Measurements from ENCODE around the gene F11R.
"Not testable (repeated sequence)": the region's sequence is repeated elsewhere in the genome, so short reads cannot be mapped to it uniquely, and the experiment has no call there.

The F11R gene

DNA sequence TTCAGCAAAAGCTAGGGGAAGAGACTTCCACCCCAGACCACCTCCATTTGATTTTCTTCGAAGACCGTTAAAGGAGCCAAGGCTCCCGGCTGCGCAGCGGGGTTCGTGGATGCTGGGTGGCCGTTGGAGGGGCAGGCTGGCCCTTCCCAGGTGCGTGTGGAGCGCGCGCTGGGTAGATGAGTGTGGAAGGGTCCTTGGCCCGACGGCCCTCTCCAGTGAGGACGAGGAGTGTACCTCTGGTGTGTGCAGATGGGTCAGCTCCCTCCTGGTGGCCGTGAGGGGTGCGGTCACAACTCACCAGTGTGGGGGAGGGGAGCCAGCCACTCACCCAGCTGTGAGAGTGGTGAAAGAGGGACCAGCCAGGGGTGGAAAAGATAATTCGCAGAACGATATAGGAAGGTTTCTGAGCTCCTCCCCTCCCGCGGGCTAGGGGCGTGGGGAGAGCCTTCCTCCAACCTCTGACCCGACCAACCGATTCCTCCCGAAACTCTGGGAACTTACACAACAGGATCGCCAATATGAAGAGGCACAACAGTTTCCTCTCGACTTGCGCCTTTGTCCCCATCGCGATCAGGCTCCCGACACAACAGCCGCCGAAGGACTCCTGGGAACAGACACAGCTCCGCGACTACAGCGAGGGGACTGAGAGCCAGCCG lies at the start of gene F11R:
Gene F11R, minus strand, starts transcription at position 644 of the 656 bp plus-strand sequence. Its CDS starts 79 bp downstream, at position 565.
- DNase-seq, result peak; percentile 78

DNA sequence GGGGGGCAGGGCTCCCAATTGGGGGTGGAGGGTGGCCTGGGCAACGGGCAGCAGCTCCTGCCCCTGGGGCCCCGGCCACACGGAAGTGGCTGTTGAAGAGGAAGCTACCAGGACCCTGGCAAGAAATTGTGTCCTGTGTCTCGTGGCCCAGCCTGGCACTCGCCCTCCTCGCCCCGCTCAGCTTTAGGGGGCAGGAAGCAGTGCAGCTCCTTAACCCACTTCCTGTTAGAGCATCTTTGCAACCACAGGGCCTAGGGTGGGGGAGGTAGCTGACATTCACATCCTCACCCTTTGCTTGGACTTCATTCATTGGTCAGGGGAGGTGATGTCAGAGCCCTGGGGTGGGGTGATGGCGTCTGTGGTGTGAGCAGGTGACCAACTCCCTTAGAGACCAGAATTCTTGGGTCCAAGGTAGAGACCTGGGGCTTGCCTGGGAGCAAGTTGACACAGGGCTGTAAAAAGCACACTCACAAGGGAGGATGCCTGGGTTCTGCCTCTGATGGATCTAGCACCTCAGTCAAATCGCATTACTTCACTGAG lies 48.8 kb upstream of the F11R start, which contains the start of gene ARHGAP30:
Gene ARHGAP30, minus strand, starts transcription at position 161 of the 540 bp plus-strand sequence. CDS start 267 bp downstream, outside the sequence.
- no peak for DNase-seq

DNA sequence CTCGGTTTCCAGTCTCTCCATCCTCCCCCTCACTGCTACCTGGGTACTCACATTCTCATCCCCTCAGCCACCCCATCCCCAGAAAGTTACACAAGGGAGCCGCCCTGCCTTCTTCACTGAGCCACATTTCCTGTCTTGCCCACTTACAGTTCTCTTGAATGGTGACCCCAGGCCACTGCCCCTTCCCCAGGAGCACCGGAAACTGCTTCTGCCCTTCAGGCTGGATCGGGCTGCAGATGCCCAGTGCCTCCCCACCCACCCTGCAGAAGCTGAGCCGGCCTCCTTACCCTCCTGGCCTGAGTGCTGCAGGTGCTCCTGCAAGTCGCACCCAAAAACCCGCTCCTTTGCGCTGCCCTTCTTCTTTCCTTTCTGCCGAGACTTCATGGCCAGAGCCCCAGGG lies 48.3 kb upstream of the F11R start:
- no peak for DNase-seq

DNA sequence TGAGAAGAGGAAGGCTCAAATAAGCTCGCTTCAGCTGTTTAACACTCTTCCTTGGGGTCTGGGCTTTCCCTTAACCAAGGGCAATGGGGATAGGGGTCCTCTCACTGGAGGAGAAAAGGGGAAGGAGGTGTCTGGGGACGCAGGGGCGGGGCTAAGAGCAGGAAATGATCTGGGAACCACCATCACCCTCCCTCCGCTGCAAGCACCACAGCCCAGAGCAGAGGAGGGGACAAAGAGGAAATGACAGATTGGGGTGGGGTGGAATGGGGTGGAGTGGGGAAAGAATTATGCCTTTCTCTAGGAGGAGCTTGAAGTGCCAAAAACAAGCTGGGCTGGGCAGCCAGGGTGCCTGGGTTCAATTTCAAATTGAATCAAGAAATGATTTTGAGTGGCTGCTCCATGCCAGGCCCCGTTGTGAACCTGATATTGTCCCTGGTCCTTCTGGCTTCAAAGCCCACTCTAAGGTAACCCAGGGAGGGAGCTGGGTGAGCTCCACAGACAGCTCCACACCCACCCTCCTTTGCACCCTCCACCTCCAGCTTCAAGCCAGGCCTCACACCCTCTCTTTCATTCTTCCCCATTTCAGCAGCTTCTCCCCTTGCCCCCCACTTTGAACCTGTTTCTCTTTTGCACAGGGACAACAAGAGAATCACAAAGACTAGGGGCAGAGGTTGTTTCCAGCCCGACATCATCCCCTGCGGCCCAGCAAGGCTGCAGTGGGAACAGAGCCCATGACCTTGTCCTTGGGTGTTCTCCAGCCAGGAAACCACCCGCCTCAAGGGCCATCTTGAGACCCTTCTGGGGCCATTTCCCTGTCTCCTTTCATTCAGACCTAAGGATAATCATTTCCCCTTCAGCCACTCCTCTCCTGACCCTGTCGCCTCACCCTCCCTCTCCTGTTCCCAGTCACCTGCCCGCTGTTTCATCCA lies 47.6 kb upstream of the F11R start:
- DNase-seq, result no peak

DNA sequence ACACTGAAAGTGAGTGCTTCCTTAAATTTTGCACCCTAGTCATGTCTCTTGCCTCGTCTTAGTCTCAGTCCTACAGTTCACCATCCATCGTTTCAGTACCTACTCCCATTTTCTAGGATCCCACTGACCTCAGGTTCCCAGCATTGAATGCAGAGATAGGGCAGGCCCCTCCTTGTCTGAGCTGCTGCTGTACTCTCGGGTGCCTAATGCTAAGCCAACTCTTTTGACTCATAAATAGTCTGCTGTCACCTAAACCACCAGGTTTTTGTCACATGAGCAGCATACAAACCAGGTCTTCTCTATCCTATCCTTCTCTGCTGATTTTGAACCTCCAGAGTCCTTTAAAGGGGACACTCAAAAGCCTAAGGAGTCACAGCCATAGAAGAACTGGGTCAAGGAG lies 45.7 kb upstream of the F11R start:
- DNase-seq, result no peak

- DNase-seq, result not testable (repeated sequence)
These were observed 44.7 kb upstream of the F11R start for GRCh38 chr1:161065681-161066080.

DNA sequence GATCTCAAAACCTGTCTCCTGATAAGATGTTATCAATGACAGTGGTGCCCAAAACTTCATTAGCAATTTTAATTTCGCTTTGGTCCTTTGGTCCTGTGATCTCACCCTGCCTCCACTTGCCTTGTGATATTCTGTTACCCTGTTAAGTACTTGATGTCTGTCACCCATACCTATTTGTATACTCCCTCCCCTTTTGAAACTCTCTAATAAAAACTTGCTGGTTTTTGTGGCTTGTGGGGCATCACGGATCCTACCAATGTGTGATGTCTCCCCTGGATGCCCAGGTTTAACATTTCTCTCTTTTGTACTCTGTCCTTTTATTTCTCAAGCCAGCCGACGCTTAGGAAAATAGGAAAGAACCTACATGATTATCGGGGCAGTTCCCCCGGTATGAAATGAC lies 43.0 kb upstream of the F11R start:
- not testable (repeated sequence) for DNase-seq

GRCh38 chr1:161061419-161061818 lies 40.5 kb upstream of the F11R start:
- no peak for DNase-seq

GRCh38 chr1:161059293-161059692 lies 38.3 kb upstream of the F11R start:
- DNase-seq, result no peak

DNA sequence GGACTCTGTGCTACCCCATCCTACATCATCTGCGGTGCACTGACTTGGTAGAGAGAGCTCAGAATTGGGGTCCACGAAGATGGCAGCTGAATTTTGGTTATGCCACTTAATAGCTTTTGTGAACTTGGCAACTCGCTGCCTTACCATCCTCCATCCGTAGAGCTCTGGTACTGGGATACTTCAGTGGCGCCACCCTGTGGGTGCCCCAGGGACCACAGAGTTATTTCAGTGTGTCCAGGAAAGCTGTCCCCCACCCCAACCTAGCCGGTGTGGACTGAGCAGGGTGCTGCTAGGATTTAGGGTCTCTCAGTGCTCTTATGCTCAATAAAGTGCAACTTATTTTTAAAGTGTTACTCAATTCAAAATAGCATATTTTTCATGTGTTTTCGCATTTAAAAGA lies 33.9 kb upstream of the F11R start:
- DNase-seq, result no peak

- DNase-seq, result no peak
These were observed 33.3 kb upstream of the F11R start for GRCh38 chr1:161054232-161054631.

DNA sequence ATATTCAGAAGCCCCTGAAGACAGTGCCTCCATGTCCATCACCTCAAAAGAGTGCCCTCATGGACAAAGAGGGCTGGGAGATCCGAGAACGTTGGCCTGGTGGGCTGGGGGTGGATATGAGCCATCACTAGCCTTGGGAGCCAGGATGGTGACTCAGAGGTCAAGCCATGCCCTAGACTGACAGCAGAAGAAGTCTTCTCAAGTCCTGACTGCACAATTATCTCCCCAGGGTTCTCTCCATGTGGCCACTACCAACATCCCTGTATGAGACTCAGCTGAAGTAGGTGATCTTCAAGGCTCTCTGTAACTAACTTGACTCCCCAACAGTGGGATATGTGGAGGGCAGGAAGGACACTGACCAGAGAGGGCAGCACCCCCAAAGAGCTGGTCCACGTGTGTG lies 31.9 kb upstream of the F11R start:
- DNase-seq, result no peak

- DNase-seq, result no peak
These were observed 30.3 kb upstream of the F11R start for GRCh38 chr1:161051219-161051618.

- no peak for DNase-seq
These were observed 28.2 kb upstream of the F11R start for GRCh38 chr1:161048949-161049722.

DNA sequence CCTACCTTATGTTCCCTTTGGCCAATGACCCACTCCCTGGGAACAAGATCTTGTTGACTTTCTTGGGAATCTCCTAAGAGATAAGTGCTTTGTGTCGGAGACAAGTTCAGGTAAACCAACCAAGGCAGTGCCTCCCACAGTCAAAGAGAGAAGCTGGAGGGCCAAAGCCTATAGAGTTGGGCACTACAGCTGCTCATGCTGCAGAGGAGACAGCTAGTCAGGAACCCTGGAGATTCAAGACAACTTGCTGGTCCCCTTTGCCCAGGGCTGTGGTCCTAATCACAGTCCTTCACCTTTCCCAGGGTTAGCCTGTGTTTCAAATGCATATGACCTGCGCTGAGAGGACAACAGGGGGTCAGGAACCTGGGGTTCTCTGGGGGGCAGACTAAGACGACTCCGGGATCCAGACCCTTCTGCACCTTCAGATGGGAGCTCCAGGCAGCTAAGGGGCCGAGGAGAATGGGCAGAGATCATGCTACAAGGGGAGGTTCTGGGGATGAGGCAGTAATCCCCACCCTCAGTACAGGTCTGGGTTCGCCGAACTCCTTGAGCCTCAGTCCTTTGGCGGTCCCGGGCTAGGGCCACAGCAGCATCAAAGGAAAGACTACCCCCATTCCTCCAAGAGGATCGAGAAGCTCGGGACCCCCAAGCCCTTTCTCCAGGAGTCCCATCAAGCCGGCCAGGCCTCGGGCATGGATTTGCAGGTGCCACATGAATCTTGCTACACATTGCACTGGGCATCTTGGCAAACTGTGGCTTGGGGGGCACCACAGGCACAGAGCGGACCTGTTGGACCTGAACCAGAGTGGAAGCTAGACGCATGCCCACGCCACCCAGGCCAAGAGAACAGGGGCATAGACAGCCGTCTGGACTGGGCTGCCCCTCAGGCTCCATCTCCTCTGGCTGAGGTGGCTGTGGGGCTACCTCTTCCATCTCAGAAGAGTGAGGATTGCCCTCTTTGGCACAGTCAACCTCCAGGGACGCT lies 26.8 kb upstream of the F11R start:
- no peak for DNase-seq

DNA sequence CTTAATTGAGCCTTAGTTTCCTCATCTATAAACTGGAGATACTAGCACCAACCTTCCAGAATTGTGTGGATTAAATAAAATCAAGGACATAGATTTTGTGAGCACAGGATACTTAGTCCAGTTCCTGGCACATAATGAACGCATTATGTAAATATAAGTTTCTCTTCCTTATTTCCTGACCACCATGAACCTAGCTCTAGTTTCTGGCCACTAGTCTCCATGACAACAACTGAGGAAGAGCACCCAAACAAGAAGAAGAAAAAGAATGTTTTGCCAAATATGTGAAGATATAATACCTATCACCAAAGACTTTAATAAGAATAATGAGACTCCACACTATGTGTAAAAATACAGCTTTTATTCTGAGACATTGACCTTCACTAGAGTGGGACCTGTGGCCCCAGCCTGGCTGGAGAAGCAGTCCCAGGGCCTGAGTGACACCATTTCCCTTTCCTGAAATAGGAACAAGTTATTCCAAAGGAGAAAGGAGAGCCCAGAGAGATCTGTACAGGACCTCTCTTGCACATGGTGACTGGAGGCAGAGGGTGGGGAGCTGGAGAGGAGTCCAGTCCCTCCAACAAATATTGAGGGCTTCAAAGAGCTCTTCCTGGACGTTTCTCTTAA lies 25.8 kb upstream of the F11R start:
- DNase-seq, result no peak

GRCh38 chr1:161045736-161046604 lies 25.0 kb upstream of the F11R start, which contains the start of gene USF1:
TSS of gene USF1 (minus strand) at chr1:161045977. CDS start at chr1:161043275, 2,702 bp downstream.
- DNase-seq, result peak; percentile 95

DNA sequence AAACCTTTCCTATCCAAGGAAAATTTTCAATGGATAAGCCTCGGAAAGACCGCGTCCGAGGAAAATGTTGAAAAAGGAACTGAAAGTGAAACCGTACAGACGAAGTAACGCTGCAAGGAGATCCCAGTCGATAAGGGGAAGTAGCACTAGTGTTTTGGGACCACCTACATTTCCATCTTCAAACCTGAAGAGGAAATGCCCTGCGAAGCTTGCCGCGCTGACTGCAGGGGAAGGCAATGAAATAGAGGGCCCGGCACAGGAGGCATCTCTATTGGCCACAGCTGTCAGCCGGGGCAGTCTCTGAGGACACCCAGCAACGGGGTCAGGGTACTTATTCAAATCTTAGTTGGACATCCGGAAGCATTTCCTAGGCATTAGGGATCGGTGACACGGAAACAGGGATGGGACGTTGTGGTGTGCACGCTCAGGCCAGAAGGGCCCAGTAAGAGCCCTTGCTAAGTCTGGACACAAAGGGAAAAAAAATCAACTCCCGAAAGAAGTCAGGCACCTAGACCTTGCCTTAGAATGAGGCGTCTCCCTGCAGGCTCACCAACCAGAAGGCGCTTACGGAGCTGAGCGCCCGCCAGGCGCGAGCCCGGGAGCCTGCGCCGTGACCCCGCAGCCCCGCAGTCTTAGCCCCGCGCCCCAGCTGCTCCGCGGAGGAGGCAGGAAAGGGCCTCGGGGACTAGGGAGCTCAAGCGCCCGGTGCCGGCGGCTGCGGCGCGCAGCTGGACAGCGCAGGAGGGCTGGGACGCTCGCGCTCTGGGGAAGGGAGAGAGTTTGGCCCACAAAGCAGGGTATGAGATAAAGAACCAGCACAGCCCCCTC lies 24.2 kb upstream of the F11R start:
- peak; percentile 43 for DNase-seq

GRCh38 chr1:161044535-161044907 lies 23.6 kb upstream of the F11R start:
- no peak for DNase-seq

All from NCI-H510A treated with DMSO at 0.1 percent for 48 hours (cell line).